Measurements from ENCODE around the gene MELK.

MELK gene

GRCh38 chr9:36691671-36692070 is 119.0 kb downstream of the MELK start:
- DNase-seq (ENCODE audit: extremely low read depth, insufficient read length), result no peak
- Histone ChIP-seq H3K27me3 (replicated peaks; ENCODE audit: control insufficient read depth, insufficient read depth, low read length) (no peaks in the 10 kb centered on the region), H3K36me3 (ENCODE audit: control insufficient read depth, insufficient read depth, low read length) (no peaks in the 10 kb centered on the region), H3K4me3 (replicated peaks; ENCODE audit: low read depth, low read length) (no peak overlapping the region)
- no peak for TF ChIP-seq CTCF (IDR thresholded peaks at IDR 0.05; ENCODE audit: insufficient read depth, low read length, poor library complexity, severe bottlenecking)

GRCh38 chr9:36698984-36699383 is 126.3 kb downstream of the MELK start:
- TF ChIP-seq CTCF (IDR thresholded peaks at IDR 0.05; ENCODE audit: insufficient read depth, low read length, poor library complexity, severe bottlenecking), result no peak
- no peak for DNase-seq (ENCODE audit: extremely low read depth, insufficient read length)
- Histone ChIP-seq H3K36me3 (ENCODE audit: control insufficient read depth, insufficient read depth, low read length) (no peaks in the 10 kb centered on the region), H3K4me3 (replicated peaks; ENCODE audit: low read depth, low read length) (no peak overlapping the region), H3K27me3 (replicated peaks; ENCODE audit: control insufficient read depth, insufficient read depth, low read length) (no peaks in the 10 kb centered on the region)

GRCh38 chr9:36704148-36704547 is 131.5 kb downstream of the MELK start:
- DNase-seq (ENCODE audit: extremely low read depth, insufficient read length), result no peak
- Histone ChIP-seq H3K27me3 (replicated peaks; ENCODE audit: control insufficient read depth, insufficient read depth, low read length) (no peaks in the 10 kb centered on the region), H3K36me3 (ENCODE audit: control insufficient read depth, insufficient read depth, low read length) (no peaks in the 10 kb centered on the region), H3K4me3 (replicated peaks; ENCODE audit: low read depth, low read length) (no peak overlapping the region)
- TF ChIP-seq CTCF (IDR thresholded peaks at IDR 0.05; ENCODE audit: insufficient read depth, low read length, poor library complexity, severe bottlenecking), result no peak

GRCh38 chr9:36713515-36714490 is 141.1 kb downstream of the MELK start:
- H3K36me3 ChIP-seq (ENCODE audit: control insufficient read depth, insufficient read depth, low read length), result no peaks in the 10 kb centered on the region
- no peaks in the 10 kb centered on the region for H3K27me3 ChIP-seq (replicated peaks; ENCODE audit: control insufficient read depth, insufficient read depth, low read length)
- no peak overlapping the region for H3K4me3 ChIP-seq (replicated peaks; ENCODE audit: low read depth, low read length)
- no peak for DNase-seq (ENCODE audit: extremely low read depth, insufficient read length)
- no peak for TF ChIP-seq CTCF (IDR thresholded peaks at IDR 0.05; ENCODE audit: insufficient read depth, low read length, poor library complexity, severe bottlenecking)

- H3K4me3 ChIP-seq (replicated peaks; ENCODE audit: low read depth, low read length), result no peak overlapping the region
- DNase-seq (ENCODE audit: extremely low read depth, insufficient read length), result no peak
- no peaks in the 10 kb centered on the region for H3K36me3 ChIP-seq (ENCODE audit: control insufficient read depth, insufficient read depth, low read length)
- no peaks in the 10 kb centered on the region for H3K27me3 ChIP-seq (replicated peaks; ENCODE audit: control insufficient read depth, insufficient read depth, low read length)
- TF ChIP-seq CTCF (IDR thresholded peaks at IDR 0.05; ENCODE audit: insufficient read depth, low read length, poor library complexity, severe bottlenecking), result no peak
Measured at GRCh38 chr9:36716496-36716895, 143.8 kb downstream of the MELK start.

All from GM06990 (cell line).